Stimulated activated CD4-positive, alpha-beta T cell treated with anti-CD3 and anti-CD28 coated beads, Interleukin-4, amount 100 ng/mL, for 1 hour (primary cell): ENCODE measurements around the gene TASP1.
"Not testable (repeated sequence)": the region's sequence is repeated elsewhere in the genome, so short reads cannot be mapped to it uniquely, and the experiment has no call there.

Experiments
- DNase-seq: peaks from one replicate; pipeline ENCODE4 v3.0.0-alpha.2; 2020

TASP1 gene

GRCh38 chr20:13648291-13649228 is 9.8 kb upstream of the TASP1 start:
- DNase-seq = no peak

- no peak for DNase-seq
Observed at GRCh38 chr20:13644010-13644409, 5.3 kb upstream of the TASP1 start.

GRCh38 chr20:13639150-13639497 is 392 bp upstream of the TASP1 start:
- DNase-seq = no peak

GRCh38 chr20:13638162-13638495 is 603 bp downstream of the TASP1 start:
- no peak for DNase-seq

- DNase-seq = no peak
Observed at GRCh38 chr20:13632431-13632830, 6.3 kb downstream of the TASP1 start.

- DNase-seq = not testable (repeated sequence)
Observed at GRCh38 chr20:13627525-13627924, 11.2 kb downstream of the TASP1 start.

- DNase-seq = no peak
Observed at GRCh38 chr20:13626724-13627123, 12.0 kb downstream of the TASP1 start.

- DNase-seq = no peak
Observed at GRCh38 chr20:13625304-13625979, 13.3 kb downstream of the TASP1 start.

- not testable (repeated sequence) for DNase-seq
Observed at GRCh38 chr20:13619415-13619814, 19.3 kb downstream of the TASP1 start.

- DNase-seq = not testable (repeated sequence)
Observed at GRCh38 chr20:13618456-13618855, 20.3 kb downstream of the TASP1 start.

GRCh38 chr20:13617585-13617984 is 21.1 kb downstream of the TASP1 start:
- DNase-seq = not testable (repeated sequence)

- not testable (repeated sequence) for DNase-seq
Observed at GRCh38 chr20:13616713-13617112, 22.0 kb downstream of the TASP1 start.

GRCh38 chr20:13613917-13614316 is 24.8 kb downstream of the TASP1 start:
- DNase-seq = no peak

GRCh38 chr20:13611611-13612125 is 27.1 kb downstream of the TASP1 start:
- DNase-seq = no peak

GRCh38 chr20:13610184-13610583 is 28.5 kb downstream of the TASP1 start:
- DNase-seq = no peak

GRCh38 chr20:13608066-13608465 is 30.7 kb downstream of the TASP1 start:
- DNase-seq = no peak

GRCh38 chr20:13593423-13593822 is 45.3 kb downstream of the TASP1 start:
- DNase-seq = not testable (repeated sequence)

GRCh38 chr20:13588049-13588448 is 50.7 kb downstream of the TASP1 start:
- no peak for DNase-seq

GRCh38 chr20:13587370-13587769 is 51.4 kb downstream of the TASP1 start:
- DNase-seq = no peak

GRCh38 chr20:13586133-13586532 is 52.6 kb downstream of the TASP1 start:
- DNase-seq = no peak

GRCh38 chr20:13581451-13581850 is 57.3 kb downstream of the TASP1 start:
- no peak for DNase-seq

- DNase-seq = no peak
Observed at GRCh38 chr20:13580707-13581106, 58.0 kb downstream of the TASP1 start.

GRCh38 chr20:13574071-13574470 is 64.7 kb downstream of the TASP1 start:
- no peak for DNase-seq

GRCh38 chr20:13571662-13572061 is 67.1 kb downstream of the TASP1 start:
- no peak for DNase-seq
